HL-60/S4 (cell line): ENCODE results near the gene RNF115.
"Not testable (repeated sequence)": the region's sequence is repeated elsewhere in the genome, so short reads cannot be mapped to it uniquely, and the experiment has no call there.

Source experiments
- in situ Hi-C: fragments of 300-500 bp; cut with MboI; formaldehyde crosslinking; loops from 2 replicates; pipeline ENCODE4 v1.14.3; 2022; ENCODE audit warnings: low sequenced_read_pairs

RNF115 gene

DNA sequence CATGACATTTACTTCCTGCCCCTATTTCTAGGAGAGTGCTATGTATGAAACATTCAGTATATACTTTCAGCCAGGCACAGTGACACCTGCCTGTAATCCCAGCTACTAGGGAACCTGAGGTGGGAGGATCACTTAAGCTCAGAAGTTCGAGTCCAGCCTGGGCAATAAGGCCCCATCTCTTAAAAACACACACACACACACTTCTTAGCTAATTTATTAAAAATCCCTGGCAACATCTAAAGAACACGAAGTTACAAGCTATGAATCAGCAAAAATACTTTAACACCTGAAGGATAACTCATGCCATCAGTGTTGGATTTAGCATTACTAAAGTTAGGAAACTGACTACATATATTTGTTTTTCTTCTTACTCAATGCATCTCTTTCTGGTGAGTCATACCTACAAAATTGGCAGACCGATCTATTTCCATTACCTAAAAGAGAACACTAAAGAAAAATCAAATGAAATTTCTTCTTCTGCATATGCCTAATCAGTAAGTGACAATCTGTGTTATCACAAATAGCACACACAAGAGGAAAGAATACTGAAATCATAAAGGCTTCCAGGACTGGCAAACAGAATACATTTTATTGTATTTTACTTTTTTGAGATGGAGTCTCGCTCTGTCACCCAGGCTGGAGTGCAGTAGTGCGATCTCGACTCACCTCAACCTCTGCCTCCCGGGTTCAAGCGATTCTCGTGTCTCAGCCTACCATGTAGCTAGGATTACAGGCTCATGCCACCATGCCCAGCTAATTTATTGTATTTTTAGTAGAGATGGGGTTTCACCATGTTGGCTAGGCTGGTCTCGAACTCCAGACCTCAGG is 41.4 kb downstream of the RNF115 start:
- in situ Hi-C loops: no loop called here

- in situ Hi-C loops: no loop called here
Measured at GRCh38 chr1:145778146-145778540, 45.8 kb downstream of the RNF115 start.

DNA sequence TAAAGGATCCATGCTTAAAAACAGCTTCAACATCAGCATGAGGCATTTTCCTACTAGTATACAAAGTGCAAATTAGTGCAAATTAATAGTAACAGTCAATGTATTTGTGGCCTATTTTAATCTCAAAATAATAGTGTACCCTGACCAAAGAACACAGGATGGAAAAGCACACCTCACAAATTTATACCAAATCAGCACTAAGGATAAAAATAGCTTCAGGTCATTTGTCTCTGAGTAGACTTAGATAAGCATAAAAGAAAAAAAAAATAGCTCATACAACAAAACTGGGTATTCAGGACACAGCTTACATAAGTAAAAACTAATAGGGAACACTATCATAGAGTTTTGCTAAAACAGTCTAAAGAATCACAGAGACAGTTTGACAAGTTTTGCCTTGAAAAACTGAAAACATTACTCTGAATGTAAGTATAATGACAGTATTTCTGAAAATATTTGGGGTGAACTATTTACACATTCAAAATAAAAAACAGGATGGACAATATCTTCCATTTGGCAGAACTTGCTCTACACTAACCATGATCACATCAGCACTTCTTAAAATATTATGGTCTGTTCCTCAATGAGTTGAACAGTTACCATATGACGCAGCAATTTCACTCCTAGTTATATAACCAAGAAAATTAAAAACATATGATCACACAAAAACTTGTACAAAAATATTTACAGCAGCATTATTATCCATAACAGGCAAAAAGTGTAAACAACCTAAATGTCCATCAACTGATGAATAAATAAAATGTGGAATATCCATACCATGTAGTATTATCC is 46.3 kb downstream of the RNF115 start:
- in situ Hi-C loops: no loop called here

DNA sequence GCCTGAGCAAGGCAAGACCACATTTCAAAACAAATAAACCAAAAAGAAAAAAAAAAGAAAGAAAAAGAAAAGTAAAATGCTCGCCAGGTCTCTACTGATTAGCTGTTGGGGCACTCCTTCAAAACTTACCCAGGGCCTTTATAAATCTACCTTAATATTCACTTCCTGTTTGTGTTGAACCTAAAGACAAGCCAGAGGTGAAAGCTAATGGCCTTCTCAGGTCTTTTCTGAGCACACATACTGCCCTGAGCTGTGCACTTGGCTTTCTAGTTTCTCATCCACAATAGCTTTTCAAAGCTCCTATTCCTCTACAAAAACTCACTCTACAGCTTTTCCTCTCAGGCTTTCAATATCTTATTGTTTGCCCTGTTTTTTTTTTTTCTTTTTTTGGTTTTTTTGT is 50.5 kb downstream of the RNF115 start:
- in situ Hi-C loops: no loop called here

- in situ Hi-C loops: no loop called here
Measured at GRCh38 chr1:145771056-145771455, 52.8 kb downstream of the RNF115 start.

DNA sequence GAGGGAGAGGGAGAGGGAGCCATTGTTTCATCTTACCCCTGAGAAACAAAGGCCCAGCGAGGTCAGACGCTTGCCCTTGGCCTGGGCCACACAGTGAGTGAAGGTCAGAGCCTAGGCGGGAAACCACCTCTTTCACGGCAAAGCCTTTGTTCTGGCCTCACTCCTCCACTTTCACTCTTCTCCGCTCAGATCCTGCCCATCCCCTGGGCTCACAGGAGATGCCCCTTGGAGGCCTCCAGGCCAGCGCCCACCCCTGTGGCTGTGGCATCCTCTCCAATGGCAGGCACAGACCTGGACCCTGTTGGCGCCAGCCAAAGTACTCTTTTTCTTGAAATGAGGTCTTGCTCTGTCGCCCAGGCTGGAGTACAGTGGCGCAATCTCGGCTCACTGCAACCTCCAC is 55.9 kb downstream of the RNF115 start:
- in situ Hi-C loops: not testable (repeated sequence)

GRCh38 chr1:145766926-145767325 is 57.0 kb downstream of the RNF115 start:
- in situ Hi-C loops: not testable (repeated sequence)

DNA sequence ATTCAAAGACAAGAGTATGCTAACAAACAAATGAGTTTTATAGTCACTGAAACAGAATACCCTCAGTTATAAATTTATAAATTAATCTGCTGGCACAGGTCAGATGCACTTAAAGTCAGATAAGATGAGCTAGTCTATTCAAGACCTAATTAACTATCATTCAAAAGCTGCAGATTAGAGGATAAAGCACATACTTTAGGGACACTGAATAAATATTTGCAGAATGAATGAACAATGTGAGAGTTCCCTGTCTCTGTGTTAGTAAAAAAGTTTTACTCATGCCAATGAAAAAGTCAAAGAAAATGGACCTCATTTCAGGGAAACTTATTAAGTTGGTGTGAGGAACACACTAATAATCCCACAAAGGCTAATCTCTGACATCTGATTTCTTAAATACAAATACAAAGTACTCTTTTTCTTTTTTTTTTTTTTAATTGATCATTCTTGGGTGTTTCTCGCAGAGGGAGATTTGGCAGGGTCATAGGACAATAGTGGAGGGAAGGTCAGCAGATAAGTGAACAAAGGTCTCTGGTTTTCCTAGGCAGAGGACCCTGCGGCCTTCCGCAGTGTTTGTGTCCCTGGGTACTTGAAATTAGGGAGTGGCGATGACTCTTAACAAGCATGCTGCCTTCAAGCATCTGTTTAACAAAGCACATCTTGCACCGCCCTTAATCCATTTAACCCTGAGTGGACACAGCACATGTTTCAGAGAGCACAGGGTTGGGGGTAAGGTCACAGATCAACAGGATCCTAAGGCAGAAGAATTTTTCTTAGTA is 58.1 kb downstream of the RNF115 start:
- in situ Hi-C loops: not testable (repeated sequence)

DNA sequence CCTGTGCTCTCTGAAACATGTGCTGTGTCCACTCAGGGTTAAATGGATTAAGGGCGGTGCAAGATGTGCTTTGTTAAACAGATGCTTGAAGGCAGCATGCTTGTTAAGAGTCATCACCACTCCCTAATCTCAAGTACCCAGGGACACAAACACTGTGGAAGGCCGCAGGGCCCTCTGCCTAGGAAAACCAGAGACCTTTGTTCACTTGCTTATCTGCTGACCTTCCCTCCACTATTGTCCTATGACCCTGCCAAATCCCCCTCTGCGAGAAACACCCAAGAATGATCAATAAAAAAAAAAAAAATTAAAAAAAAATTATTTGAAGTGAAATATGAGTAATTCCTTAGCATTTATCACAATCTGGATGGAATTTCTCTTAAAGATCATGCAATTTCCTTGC is 58.8 kb downstream of the RNF115 start:
- in situ Hi-C loops: not testable (repeated sequence)

- in situ Hi-C loops: not testable (repeated sequence)
Measured at GRCh38 chr1:145764231-145764940, 59.5 kb downstream of the RNF115 start.

DNA sequence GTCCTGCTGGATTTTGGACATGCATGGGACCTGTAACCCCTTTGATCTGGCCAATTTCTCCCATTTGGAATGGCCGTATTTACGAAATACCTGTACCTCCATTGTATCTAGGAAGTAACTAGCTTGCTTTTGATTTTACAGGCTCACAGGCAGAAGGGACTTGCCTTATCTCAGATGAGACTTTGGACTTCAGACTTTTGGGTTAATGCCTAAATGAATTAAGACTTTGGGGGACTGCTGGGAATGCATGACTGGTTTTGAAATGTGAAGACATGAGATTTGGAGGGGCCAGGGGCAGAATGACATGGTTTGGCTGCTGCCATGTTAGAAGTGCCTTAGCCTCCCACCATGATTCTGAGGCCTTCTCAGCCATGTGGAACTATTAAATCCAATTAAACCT is 61.9 kb downstream of the RNF115 start:
- in situ Hi-C loops: not testable (repeated sequence)

- in situ Hi-C loops: not testable (repeated sequence)
Measured at GRCh38 chr1:145761498-145761897, 62.4 kb downstream of the RNF115 start.

DNA sequence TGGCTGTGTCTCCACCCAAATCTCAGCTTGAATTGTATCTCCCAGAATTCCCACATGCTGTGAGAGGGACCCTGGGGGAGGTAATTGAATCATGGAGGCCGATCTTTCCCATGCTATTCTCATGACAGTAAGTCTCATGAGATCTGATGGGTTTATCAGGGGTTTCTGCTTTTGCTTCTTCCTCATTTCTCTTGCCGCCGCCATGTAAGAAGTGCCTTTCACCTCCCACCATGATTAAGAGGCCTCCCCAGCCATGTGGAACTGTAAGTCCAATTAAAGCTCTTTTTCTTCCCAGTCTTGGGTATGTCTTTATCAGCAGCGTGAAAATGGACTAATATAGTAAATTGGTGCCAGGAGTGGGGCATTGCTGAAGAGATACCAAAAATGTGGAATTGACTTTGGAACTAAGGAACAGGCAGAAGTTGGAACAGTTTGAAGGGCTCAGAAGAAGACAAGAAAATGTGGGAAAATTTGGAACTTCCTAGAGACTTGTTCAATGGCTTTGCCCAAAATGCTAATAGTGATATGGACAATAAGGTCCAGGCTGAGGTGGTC is 63.4 kb downstream of the RNF115 start:
- in situ Hi-C loops: not testable (repeated sequence)

DNA sequence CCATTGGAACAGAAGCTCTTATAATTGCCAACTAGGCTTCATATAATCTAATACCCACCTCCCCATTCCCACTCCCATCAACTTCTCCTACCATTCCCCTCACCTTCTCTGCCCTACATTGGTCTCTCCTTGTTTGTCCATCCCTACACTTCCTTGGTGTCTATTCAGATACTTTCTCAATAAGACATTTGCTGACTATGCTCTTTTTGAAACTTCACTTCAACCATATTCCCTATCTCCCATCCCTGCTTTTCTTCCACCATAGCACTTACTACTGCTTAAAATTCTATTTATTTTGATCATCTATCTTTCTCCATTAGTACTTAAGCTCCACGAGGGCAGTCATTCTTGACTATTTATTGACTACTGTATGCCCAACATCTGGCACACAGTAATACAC is 64.2 kb downstream of the RNF115 start:
- in situ Hi-C loops: loop anchor here (5.0 kb wide), 1 partner anchor 38 kb away; no protein-coding TSS in a partner anchor

GRCh38 chr1:145758575-145758974 is 65.3 kb downstream of the RNF115 start:
- in situ Hi-C loops: loop anchor here (5.0 kb wide), 1 partner anchor 39 kb away; no protein-coding TSS in a partner anchor

GRCh38 chr1:145758116-145758515 is 65.8 kb downstream of the RNF115 start:
- in situ Hi-C loops: loop anchor here (5.0 kb wide), 1 partner anchor 39 kb away; no protein-coding TSS in a partner anchor

DNA sequence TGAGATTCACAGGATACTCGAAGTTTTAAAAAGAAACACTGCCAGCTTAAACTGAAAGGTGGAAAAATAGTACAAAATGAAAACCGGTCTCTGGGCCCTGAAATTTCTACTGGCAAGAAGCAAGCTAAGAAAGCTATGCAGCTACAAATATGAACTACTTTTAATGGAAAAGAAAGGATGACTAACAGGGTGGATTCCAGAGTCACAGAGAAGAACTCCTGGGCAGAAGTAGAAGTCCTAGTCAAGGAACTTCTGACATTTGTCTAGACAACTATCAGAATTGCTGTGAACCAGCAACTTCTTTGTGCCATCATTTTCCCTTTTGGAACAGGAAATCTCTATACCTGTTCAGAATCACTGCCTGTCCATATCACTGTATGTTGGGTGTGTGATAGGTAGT is 66.5 kb downstream of the RNF115 start:
- in situ Hi-C loops: loop anchor here (5.0 kb wide), 1 partner anchor 40 kb away; no protein-coding TSS in a partner anchor

DNA sequence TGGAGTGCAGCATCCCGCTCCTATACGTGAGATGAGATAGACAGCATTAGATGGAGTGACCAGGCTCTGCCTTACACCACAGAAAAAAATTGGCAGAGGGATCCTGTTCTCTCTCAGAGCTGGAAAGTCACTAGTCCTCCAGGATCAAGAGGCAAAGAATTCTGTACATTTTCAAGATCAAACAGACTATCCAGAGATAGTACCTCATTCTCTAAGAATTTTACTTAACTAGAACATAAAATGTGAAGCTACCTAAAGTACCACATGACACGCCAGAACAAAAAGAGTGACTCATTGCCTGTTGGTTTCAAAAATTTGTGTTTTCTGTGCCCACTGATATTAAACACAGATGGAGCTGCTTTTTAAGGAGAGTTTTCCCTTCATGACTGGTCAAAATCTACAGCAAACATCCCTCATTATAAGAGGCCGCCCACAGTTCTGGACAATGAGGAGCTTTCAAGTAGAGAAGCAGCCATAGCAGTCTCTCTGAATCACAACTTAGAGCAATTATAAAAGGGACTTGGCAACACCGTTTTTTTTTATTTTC is 72.3 kb downstream of the RNF115 start:
- in situ Hi-C loops: no loop called here

GRCh38 chr1:145750426-145750825 is 73.5 kb downstream of the RNF115 start:
- in situ Hi-C loops: no loop called here
